ENCODE results near the gene HOXC9. TPM values are rescaled to one million over a fixed set of nuclear protein-coding genes. Genes with fewer than 3 reads are reported as not detected.

The HOXC9 gene
- polyA plus RNA-seq, 1 of the 3 experiments (the other 2 are of a cell fraction): 1.9 TPM

DNA sequence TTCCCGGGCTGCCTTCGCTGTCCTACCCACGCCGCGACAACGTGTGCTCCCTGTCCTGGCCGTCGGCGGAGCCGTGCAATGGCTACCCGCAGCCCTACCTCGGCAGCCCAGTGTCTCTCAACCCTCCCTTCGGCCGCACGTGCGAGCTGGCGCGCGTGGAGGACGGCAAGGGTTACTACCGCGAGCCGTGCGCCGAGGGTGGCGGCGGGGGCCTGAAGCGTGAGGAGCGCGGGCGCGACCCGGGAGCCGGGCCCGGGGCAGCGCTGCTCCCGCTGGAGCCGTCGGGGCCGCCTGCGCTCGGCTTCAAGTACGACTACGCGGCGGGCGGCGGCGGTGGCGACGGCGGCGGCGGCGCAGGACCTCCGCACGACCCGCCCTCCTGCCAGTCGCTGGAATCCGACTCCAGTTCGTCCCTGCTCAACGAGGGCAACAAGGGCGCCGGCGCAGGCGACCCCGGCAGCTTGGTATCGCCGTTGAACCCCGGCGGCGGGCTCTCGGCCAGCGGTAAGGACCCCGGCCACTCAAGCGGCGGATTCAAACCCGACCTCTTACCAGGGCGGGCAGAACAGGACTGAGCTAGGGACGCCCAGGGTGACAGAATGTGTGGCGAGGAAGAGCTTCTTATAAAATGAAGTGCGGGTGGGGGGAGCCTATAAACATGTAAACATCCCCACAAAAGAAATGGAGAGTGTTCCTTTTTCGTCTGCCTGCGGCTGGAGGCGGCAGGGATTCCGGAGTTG is 44.8 kb upstream of the HOXC9 start:
- Histone ChIP-seq H3K27ac (ENCODE audit: low read depth in 2 of 2, low read length in 1 of 2) (no peak overlapping the region), H2AFZ (ENCODE audit: low read depth) (no peak overlapping the region), H3K27me3 (ENCODE audit: insufficient read depth) (peaks cover 98% of the 10 kb centered on the region), H3F3A (replicated peaks; ENCODE audit: insufficient read depth) (no peaks in the 10 kb centered on the region), H3K79me2 (ENCODE audit: insufficient read depth) (no peaks in the 10 kb centered on the region), H3K4me3 (ENCODE audit: low read depth in 2 of 2, low read length in 1 of 2) (no peak overlapping the region), H3K36me3 (replicated peaks in 1 of 2; ENCODE audit: control insufficient read depth in 1 of 2, insufficient read depth in 2 of 2, low read length in 1 of 2) (no peaks in the 10 kb centered on the region), H3K4me2 (no peak overlapping the region), H3K4me1 (ENCODE audit: control insufficient read depth in 1 of 2, insufficient read depth in 2 of 2, low read depth in 1 of 2, low read length in 1 of 2) (no peaks in the 10 kb centered on the region; a peak in 1 of 4 replicates), H3K9me2 (no peaks in the 10 kb centered on the region), H4K20me1 (ENCODE audit: insufficient read depth) (peaks cover 13% of the 10 kb centered on the region; the same call in 1 of the 2 replicates), H3K9ac (no peak overlapping the region), H3K9me3 (no peaks in the 10 kb centered on the region)
- DNase-seq: no peak
- ChIA-PET POLR2A (no interaction called here), CTCF (interaction anchor here (0.6 to 2.9 kb wide), 10 partner anchors 9 to 415 kb away, joined by 3 to 9 read pairs (median 4); partner anchors contain the start of gene HOXC10)
- TF ChIP-seq NFIC (IDR thresholded peaks at IDR 0.05; ENCODE audit: borderline replicate concordance) (no peak), TEAD4 (IDR thresholded peaks at IDR 0.05; ENCODE audit: borderline replicate concordance, insufficient read depth) (no peak), TAF1 (IDR thresholded peaks at IDR 0.05; ENCODE audit: borderline replicate concordance, low read depth, low read length) (no peak), FOXJ3 (CRISPR knock-in tag; IDR thresholded peaks at IDR 0.05) (no peak), EZH2phosphoT487 (IDR thresholded peaks at IDR 0.05; ENCODE audit: borderline replicate concordance, low read depth) (peak; percentile 65)
- 31% methylated on average over 17 of the region's 86 CpGs for WGBS (ENCODE audit: low lambda C conversion rate)

DNA sequence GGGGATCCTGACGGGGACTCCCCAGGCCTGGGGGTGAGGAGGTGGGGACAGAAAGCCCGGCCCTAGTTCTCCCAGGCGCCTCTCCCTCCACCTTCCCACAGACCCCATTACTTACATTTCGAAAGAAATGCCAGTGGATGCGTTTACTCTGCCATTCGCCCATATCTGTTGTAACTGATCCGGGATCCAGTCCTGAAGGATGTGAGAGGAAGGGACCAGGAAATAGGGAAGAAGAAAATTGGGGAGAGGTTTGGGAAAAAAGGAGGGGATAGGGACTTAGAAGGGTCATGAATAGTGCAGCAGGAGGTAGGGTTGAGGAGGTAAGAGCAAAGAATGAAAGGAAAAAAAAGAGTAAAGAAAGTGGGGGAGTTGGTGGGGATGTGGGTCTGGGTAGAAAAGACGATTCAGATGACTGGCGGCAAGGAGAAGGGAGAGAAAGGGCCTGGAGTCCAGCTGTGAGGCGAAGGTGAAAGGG is 44.1 kb upstream of the HOXC9 start:
- H3K79me2 ChIP-seq (ENCODE audit: insufficient read depth): no peaks in the 10 kb centered on the region
- no peaks in the 10 kb centered on the region for H3K36me3 ChIP-seq (replicated peaks in 1 of 2; ENCODE audit: control insufficient read depth in 1 of 2, insufficient read depth in 2 of 2, low read length in 1 of 2)
- H3K9me2 ChIP-seq: no peaks in the 10 kb centered on the region
- POLR2A ChIA-PET: no interaction called here
- no peak overlapping the region for H2AFZ ChIP-seq (ENCODE audit: low read depth)
- no peak overlapping the region for H3K4me3 ChIP-seq (ENCODE audit: low read depth in 2 of 2, low read length in 1 of 2)
- H3K27ac ChIP-seq (ENCODE audit: low read depth in 2 of 2, low read length in 1 of 2): no peak overlapping the region
- H3F3A ChIP-seq (replicated peaks; ENCODE audit: insufficient read depth): no peaks in the 10 kb centered on the region
- no peaks in the 10 kb centered on the region; a peak in 1 of 4 replicates for H3K4me1 ChIP-seq (ENCODE audit: control insufficient read depth in 1 of 2, insufficient read depth in 2 of 2, low read depth in 1 of 2, low read length in 1 of 2)
- TF ChIP-seq, protein P1, sequence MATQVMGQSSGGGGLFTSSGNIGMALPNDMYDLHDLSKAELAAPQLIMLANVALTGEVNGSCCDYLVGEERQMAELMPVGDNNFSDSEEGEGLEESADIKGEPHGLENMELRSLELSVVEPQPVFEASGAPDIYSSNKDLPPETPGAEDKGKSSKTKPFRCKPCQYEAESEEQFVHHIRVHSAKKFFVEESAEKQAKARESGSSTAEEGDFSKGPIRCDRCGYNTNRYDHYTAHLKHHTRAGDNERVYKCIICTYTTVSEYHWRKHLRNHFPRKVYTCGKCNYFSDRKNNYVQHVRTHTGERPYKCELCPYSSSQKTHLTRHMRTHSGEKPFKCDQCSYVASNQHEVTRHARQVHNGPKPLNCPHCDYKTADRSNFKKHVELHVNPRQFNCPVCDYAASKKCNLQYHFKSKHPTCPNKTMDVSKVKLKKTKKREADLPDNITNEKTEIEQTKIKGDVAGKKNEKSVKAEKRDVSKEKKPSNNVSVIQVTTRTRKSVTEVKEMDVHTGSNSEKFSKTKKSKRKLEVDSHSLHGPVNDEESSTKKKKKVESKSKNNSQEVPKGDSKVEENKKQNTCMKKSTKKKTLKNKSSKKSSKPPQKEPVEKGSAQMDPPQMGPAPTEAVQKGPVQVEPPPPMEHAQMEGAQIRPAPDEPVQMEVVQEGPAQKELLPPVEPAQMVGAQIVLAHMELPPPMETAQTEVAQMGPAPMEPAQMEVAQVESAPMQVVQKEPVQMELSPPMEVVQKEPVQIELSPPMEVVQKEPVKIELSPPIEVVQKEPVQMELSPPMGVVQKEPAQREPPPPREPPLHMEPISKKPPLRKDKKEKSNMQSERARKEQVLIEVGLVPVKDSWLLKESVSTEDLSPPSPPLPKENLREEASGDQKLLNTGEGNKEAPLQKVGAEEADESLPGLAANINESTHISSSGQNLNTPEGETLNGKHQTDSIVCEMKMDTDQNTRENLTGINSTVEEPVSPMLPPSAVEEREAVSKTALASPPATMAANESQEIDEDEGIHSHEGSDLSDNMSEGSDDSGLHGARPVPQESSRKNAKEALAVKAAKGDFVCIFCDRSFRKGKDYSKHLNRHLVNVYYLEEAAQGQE (IDR thresholded peaks at IDR 0.05; ENCODE audit: low read depth, low read length): no peak
- peak; percentile 80 for TF ChIP-seq EZH2phosphoT487 (IDR thresholded peaks at IDR 0.05; ENCODE audit: borderline replicate concordance, low read depth)
- TF ChIP-seq, protein P2, sequence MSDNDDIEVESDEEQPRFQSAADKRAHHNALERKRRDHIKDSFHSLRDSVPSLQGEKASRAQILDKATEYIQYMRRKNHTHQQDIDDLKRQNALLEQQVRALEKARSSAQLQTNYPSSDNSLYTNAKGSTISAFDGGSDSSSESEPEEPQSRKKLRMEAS (IDR thresholded peaks at IDR 0.05; ENCODE audit: low read depth): no peak
- TF ChIP-seq, protein P3, sequence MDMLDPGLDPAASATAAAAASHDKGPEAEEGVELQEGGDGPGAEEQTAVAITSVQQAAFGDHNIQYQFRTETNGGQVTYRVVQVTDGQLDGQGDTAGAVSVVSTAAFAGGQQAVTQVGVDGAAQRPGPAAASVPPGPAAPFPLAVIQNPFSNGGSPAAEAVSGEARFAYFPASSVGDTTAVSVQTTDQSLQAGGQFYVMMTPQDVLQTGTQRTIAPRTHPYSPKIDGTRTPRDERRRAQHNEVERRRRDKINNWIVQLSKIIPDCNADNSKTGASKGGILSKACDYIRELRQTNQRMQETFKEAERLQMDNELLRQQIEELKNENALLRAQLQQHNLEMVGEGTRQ (IDR thresholded peaks at IDR 0.05; ENCODE audit: borderline replicate concordance, low read depth, low read length): no peak
- TF ChIP-seq, protein P4, sequence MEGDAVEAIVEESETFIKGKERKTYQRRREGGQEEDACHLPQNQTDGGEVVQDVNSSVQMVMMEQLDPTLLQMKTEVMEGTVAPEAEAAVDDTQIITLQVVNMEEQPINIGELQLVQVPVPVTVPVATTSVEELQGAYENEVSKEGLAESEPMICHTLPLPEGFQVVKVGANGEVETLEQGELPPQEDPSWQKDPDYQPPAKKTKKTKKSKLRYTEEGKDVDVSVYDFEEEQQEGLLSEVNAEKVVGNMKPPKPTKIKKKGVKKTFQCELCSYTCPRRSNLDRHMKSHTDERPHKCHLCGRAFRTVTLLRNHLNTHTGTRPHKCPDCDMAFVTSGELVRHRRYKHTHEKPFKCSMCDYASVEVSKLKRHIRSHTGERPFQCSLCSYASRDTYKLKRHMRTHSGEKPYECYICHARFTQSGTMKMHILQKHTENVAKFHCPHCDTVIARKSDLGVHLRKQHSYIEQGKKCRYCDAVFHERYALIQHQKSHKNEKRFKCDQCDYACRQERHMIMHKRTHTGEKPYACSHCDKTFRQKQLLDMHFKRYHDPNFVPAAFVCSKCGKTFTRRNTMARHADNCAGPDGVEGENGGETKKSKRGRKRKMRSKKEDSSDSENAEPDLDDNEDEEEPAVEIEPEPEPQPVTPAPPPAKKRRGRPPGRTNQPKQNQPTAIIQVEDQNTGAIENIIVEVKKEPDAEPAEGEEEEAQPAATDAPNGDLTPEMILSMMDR (IDR thresholded peaks at IDR 0.05): no peak
- H3K4me2 ChIP-seq: no peak overlapping the region
- H3K9ac ChIP-seq: no peak overlapping the region
- CTCF ChIA-PET: interaction anchor here (0.6 kb wide), 1 partner anchor 42 kb away, joined by 3 read pairs; no protein-coding TSS in a partner anchor
- 21% methylated on average over 10 of the region's 10 CpGs for WGBS (ENCODE audit: low lambda C conversion rate)
- no peaks in the 10 kb centered on the region for H3K9me3 ChIP-seq
- peaks cover 13% of the 10 kb centered on the region; the same call in 1 of the 2 replicates for H4K20me1 ChIP-seq (ENCODE audit: insufficient read depth)
- H3K27me3 ChIP-seq (ENCODE audit: insufficient read depth): peaks cover 98% of the 10 kb centered on the region
- no peak for DNase-seq

Data from SK-N-SH (cell line).